ENCODE results near the gene STXBP4.

The STXBP4 gene

GRCh38 chr17:54971147-54971546 is 2.6 kb downstream of the STXBP4 start:
- no peak for DNase-seq (ENCODE audit: low read depth, low spot score)

GRCh38 chr17:54971901-54972300 is 3.3 kb downstream of the STXBP4 start:
- no peak for DNase-seq (ENCODE audit: low read depth, low spot score)

- no peak for DNase-seq (ENCODE audit: low read depth, low spot score)
Measured at GRCh38 chr17:54972406-54973138, 4.0 kb downstream of the STXBP4 start.

GRCh38 chr17:54974759-54975158 is 6.2 kb downstream of the STXBP4 start:
- no peak for DNase-seq (ENCODE audit: low read depth, low spot score)

GRCh38 chr17:54976316-54976715 is 7.8 kb downstream of the STXBP4 start:
- DNase-seq (ENCODE audit: low read depth, low spot score), result no peak

- DNase-seq (ENCODE audit: low read depth, low spot score), result no peak
Measured at GRCh38 chr17:54977744-54978143, 9.2 kb downstream of the STXBP4 start.

- no peak for DNase-seq (ENCODE audit: low read depth, low spot score)
Measured at GRCh38 chr17:54979657-54980056, 11.1 kb downstream of the STXBP4 start.

- no peak for DNase-seq (ENCODE audit: low read depth, low spot score)
Measured at GRCh38 chr17:54980375-54980774, 11.8 kb downstream of the STXBP4 start.

GRCh38 chr17:54982399-54982798 is 13.8 kb downstream of the STXBP4 start:
- DNase-seq (ENCODE audit: low read depth, low spot score), result no peak

- no peak for DNase-seq (ENCODE audit: low read depth, low spot score)
Measured at GRCh38 chr17:54983260-54983659, 14.7 kb downstream of the STXBP4 start.

GRCh38 chr17:54985476-54985875 is 16.9 kb downstream of the STXBP4 start:
- no peak for DNase-seq (ENCODE audit: low read depth, low spot score)

- no peak for DNase-seq (ENCODE audit: low read depth, low spot score)
Measured at GRCh38 chr17:54990118-54990517, 21.6 kb downstream of the STXBP4 start.

- DNase-seq (ENCODE audit: low read depth, low spot score), result no peak
Measured at GRCh38 chr17:54991567-54991966, 23.0 kb downstream of the STXBP4 start.

- DNase-seq (ENCODE audit: low read depth, low spot score), result no peak
Measured at GRCh38 chr17:54992797-54993639, 24.5 kb downstream of the STXBP4 start.

GRCh38 chr17:54996441-54996840 is 27.9 kb downstream of the STXBP4 start:
- DNase-seq (ENCODE audit: low read depth, low spot score), result no peak

- no peak for DNase-seq (ENCODE audit: low read depth, low spot score)
Measured at GRCh38 chr17:55002458-55002857, 33.9 kb downstream of the STXBP4 start.

GRCh38 chr17:55004484-55004883 is 35.9 kb downstream of the STXBP4 start:
- DNase-seq (ENCODE audit: low read depth, low spot score), result no peak

- DNase-seq (ENCODE audit: low read depth, low spot score), result no peak
Measured at GRCh38 chr17:55005520-55005919, 37.0 kb downstream of the STXBP4 start.

- DNase-seq (ENCODE audit: low read depth, low spot score), result no peak
Measured at GRCh38 chr17:55023626-55024025, 55.1 kb downstream of the STXBP4 start.

- no peak for DNase-seq (ENCODE audit: low read depth, low spot score)
Measured at GRCh38 chr17:55037828-55038227, 69.3 kb downstream of the STXBP4 start.

GRCh38 chr17:55038291-55038690 is 69.7 kb downstream of the STXBP4 start:
- no peak for DNase-seq (ENCODE audit: low read depth, low spot score)

- no peak for DNase-seq (ENCODE audit: low read depth, low spot score)
Measured at GRCh38 chr17:55040611-55041010, 72.0 kb downstream of the STXBP4 start.

GRCh38 chr17:55053855-55054254 is 85.3 kb downstream of the STXBP4 start:
- DNase-seq (ENCODE audit: low read depth, low spot score), result no peak

All from activated naive CD8-positive, alpha-beta T cell treated with anti-CD3 and anti-CD28 coated beads, Interleukin-2, amount 50 U/mL, for 16 hours (primary cell).